ENCODE results near the gene UNC45A. TPM values are rescaled to one million over a fixed set of nuclear protein-coding genes. Genes with fewer than 3 reads are reported as not detected.
A peak's percentile ranks its signal among the peaks of the same experiment; 100 is the strongest.

Gene UNC45A
- total and polyA plus RNA-seq, 4 donors = 13.9 to 31.2 (median 24.9) TPM

DNA sequence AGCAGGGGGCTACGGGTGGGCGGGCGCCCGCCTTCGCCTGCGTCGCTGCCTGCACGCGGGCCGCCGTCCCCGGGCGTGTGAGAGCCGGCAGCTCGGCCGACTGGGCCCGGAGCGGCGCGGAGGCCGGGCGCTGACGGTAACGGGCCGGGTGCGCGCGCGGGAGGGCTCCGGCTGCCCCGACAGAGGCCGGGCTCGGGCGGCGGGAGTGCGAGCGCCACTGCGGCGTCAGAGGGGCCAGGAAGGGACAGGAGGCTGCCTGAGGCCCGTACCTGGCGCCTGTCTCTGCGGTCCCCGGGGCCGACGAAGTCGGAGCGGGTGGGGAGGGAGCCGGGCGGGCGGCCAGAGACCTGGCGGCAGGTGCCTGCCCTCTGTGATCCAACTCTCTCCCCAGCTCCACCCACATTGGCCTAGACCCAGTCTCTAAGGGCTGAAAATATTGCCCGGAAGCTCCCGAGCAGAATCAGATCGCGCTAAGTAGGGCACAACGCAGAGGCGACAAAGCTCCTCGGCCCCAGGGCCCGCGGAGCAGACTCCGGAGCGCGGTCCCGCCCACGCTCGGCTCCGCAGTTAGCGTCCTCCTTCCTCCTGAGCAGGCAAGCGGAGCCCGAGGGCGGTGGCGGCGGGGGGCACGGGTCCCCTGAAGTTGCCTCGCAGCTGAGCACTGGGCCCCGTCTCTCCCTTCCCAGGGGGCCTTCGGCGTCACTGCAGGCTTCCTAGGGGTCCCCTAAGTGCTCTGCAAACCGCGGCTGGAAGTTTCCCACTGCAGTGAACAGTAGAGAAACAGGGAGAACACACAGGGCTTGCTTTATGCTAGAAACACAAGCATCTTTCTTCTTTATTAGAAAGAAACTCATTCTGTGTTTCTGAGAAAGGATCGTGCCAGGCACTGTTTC, 32.0 kb upstream of the UNC45A start, which contains the start of gene MAN2A2:
TSS of gene MAN2A2 (plus strand) at position 463 of the 893 bp plus-strand sequence. CDS start 906 bp downstream, outside the sequence.
- WGBS = under 1% methylated on average over 81 of the region's 81 CpGs
- peak within 1 kb of the TSS; percentile 77 to 88 for H3K27ac ChIP-seq (ENCODE audit: low read depth in 1 of 2, low read length in 2 of 2)
- peak within 1 kb of the TSS; percentile 68 to 87 (median 78) for H3K4me3 ChIP-seq (ENCODE audit: low read depth in 1 of 3, low read length in 3 of 3)
- no peaks in the 10 kb centered on the region for H3K27me3 ChIP-seq (ENCODE audit: control insufficient read depth in 4 of 4, insufficient read depth in 4 of 4, low read length in 3 of 4)
- DNase-seq (ENCODE audit: low spot score) = peak; percentile 80
- TF ChIP-seq RXRA (IDR thresholded peaks at IDR 0.05) = no peak
- TF ChIP-seq CTCF (IDR thresholded peaks at IDR 0.05; ENCODE audit: low read depth, low read length, missing input control) = no peak
- no peak for TF ChIP-seq JUND (IDR thresholded peaks at IDR 0.05)
- TF ChIP-seq NR2F2 (IDR thresholded peaks at IDR 0.05) = no peak
- TF ChIP-seq HNF4A (conservative IDR thresholded peaks at IDR 0.05) = peak; percentile 4 to 35
- peak; percentile 36 for TF ChIP-seq TAF1 (conservative IDR thresholded peaks at IDR 0.05)
- TF ChIP-seq ZBTB33 (IDR thresholded peaks at IDR 0.05) = no peak
- TF ChIP-seq SP1 (IDR thresholded peaks at IDR 0.05) = peak; percentile 40
- TF ChIP-seq, protein P1, sequence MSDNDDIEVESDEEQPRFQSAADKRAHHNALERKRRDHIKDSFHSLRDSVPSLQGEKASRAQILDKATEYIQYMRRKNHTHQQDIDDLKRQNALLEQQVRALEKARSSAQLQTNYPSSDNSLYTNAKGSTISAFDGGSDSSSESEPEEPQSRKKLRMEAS (IDR thresholded peaks at IDR 0.05) = no peak
- no peak for TF ChIP-seq HNF4G (IDR thresholded peaks at IDR 0.05)
- TF ChIP-seq FOXA1 (IDR thresholded peaks at IDR 0.05) = no peak
- no peak for TF ChIP-seq FOXA2 (IDR thresholded peaks at IDR 0.05)
- TF ChIP-seq GABPA (IDR thresholded peaks at IDR 0.05 in 1 of 2, conservative IDR thresholded peaks at IDR 0.05 in 1 of 2) = no peak
- peak in 1 of 2 donors; percentile 88 for TF ChIP-seq EGR1 (IDR thresholded peaks at IDR 0.05; ENCODE audit: low read depth in 2 of 2)
- no peak for TF ChIP-seq ATF3 (IDR thresholded peaks at IDR 0.05)
- peak; percentile 41 for TF ChIP-seq REST (IDR thresholded peaks at IDR 0.05)
- TF ChIP-seq YY1 (IDR thresholded peaks at IDR 0.05) = peak; percentile 64
- peak in 1 of 2 donors; percentile 35 for TF ChIP-seq RAD21 (IDR thresholded peaks at IDR 0.05)
- H3K9me3 ChIP-seq (ENCODE audit: control insufficient read depth in 4 of 4, low read length in 3 of 4) = no peaks in the 10 kb centered on the region
- peak within 1 kb of the TSS; percentile 61 to 92 for H3K9ac ChIP-seq (ENCODE audit: low read depth in 1 of 2, low read length in 2 of 2)
- peaks cover 20 to 33% (median 32%) of the 10 kb centered on the region in 4 donors for H3K36me3 ChIP-seq (ENCODE audit: control insufficient read depth in 4 of 4, insufficient read depth in 3 of 4, low read depth in 1 of 4, low read length in 3 of 4)
- peaks cover 0 to 18% (median 9%) of the 10 kb centered on the region in 4 donors for H3K4me1 ChIP-seq (ENCODE audit: control insufficient read depth in 4 of 4, insufficient read depth in 4 of 4, low read length in 3 of 4)
